NCI-H146 treated with DMSO at 0.1 percent for 48 hours (cell line): ENCODE results near the gene EFCC1.

Source experiments
- DNase-seq: peaks from one replicate; lab custom pipeline; 2025; ENCODE audit not compliant: unreplicated experiment; lab: John Stamatoyannopoulos, UW

EFCC1 gene

DNA sequence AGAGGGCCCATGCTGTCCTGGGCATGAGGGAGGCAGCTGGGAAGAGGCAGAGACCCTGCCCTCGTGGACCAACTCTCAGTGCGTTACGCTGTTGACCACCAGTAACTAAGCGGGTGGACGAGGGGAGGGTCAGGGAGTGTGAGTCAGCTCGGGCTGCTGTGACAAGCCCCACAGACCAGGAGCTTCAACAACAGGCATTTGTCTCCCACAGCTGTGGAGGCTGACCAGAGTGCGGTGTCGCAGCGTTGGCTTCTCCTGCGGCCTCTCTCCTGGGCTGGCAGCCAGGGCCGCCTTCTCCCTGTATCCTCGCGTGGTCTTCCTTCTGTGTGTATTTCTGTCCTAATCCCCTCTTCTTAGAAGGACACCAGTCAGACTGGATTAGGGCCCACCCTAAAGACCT is 13.0 kb downstream of the EFCC1 start:
- DNase-seq = no peak

DNA sequence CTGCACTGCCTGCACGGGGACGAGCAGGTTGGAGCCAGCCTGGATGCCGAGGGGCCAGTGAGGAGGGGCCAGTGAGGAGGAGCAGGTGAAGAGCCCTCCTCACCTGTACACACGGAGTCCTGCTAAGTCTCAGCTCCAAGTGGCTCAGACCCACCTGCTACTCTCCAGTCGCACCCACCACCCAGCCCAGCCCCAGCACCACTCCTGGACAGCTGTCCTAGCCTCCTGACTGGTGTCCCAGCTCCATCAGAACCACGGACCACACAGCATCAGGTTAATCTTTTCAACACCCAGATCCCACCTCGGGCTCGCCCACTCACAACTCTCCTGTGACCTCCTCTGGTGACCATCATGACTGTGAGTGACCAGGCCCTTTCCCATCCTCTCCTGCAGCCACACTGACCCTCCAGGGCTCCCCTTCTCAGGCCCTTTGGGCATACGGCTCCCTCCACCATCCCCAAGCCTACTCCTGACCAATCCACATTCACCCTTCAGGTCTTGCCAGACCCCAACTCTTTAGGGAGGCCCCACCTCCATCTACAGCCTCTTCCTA is 13.8 kb downstream of the EFCC1 start:
- DNase-seq = no peak

DNA sequence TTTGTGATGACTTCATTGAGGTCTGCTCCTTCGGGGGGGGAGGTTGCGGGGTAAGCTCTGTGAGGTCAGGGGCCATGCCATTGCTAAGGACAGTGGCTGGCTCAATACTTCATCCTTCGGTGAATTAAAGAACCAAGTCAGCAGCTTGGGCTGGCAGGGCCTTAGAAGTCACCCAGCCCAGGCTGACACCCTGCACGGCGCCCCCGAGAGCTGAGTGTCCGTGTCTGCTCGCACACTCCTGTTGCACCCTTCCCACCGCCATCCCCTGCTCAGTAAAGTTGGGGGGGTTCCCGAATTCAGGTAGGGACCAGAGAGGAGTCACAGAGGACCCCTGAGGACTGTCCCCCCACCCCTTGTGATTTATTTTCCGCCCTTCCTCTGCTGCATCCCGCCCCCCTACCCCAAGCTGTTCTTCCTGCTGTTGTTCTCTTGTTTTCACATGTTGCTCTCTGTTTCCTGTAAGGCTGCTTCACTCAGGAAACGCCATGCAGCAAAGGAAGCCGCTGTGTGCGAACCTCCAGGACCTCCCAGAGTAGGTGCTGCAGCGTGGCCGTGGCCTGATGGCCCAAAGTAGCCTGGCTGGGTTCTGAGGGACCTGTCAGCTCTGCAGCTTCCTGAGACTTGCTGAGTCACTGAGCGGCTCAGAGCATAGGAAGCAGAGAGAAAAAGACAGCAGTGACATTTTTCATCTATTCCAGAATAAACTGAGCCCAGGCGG is 14.4 kb downstream of the EFCC1 start:
- no peak for DNase-seq

DNA sequence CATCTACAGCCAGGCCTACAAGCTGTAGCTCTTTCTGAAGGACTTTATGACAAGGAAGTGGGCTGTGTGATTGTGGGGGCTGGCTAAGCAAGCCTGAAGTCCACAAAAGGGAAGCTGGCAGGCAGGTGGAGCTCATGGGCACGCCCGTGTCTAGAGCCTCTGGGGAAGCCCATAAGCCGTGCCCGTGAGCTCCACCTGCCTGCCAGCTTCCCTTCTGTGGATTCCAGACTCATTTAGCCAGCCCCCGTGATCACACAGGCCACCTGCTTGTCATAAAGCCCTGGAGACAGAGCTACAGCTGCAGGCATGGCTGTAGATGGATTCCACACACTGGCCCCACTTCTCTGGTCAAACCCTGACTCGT is 15.2 kb downstream of the EFCC1 start:
- DNase-seq = peak; percentile 94

DNA sequence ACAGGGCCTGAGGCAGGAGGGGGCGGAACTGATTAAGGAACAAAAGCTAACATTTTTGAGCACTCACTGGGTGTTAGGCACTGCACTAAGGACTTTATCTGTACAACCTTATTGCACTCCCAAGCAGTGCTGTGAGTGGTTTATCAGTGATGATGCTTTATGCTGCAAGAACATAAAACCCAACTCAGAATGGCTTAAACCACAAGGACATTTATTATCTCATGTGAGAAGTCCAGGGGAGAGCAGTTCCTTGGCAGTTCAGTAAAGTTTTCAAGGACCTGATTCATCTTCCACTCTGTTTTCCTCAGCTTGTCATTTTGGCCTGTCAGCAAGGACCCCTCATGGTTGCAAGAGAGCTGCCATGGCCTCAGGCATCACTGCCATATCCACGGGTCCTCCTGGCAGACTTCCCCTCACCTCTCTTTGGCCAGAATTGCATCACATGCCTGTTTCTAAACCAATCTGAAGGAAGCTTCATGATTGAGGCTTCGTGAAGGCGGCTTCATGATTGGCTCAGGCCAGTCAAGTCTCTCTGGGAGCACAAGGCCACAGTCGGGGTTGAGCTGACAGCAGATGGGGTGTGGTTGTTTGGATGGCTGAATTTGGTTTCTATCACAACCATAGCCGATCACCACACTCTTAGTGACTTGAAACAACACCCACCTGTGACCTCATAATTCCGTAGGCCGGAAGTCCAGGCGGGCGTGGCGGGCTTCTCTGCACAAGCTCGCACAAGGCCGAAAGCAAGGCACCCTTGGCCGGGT is 15.8 kb downstream of the EFCC1 start:
- no peak for DNase-seq

DNA sequence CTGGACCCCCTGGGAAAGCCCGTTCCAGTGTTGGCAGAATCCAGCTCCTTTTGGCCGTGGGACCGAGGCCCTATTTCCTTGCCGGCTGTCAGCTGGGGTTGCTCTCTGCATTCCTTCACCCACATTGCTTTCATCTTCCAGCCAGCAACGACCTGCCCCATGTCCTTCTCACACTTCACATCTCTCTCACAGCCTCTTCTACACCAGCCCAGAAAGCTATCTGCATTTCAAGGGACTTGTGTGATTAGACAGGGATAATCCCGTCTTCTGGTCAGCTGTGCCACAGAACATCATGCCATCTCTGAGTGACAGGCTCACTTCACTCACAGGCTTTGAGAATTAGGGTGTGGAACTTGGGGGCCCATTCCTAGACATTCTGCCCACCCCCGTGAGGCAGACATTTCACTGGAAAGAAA is 16.4 kb downstream of the EFCC1 start:
- DNase-seq = no peak

DNA sequence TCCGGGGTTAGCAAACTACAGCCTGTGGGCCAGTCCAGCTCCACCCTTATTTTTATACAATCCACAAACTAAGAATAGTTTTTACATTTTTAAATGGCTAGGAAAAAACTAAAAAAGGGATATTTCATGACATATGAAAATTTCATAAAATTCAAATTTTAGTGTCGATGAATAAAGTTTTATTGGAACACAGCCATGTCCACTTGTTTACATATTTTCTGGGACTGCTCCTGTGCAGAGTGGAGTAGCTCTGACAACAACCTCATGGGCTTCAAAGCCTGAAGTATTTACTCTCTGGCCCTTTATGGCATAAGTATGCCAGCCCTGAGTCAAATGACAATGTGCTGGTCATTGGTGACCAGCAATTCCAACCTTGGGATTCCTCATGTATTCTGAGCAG is 17.2 kb downstream of the EFCC1 start:
- DNase-seq = no peak

DNA sequence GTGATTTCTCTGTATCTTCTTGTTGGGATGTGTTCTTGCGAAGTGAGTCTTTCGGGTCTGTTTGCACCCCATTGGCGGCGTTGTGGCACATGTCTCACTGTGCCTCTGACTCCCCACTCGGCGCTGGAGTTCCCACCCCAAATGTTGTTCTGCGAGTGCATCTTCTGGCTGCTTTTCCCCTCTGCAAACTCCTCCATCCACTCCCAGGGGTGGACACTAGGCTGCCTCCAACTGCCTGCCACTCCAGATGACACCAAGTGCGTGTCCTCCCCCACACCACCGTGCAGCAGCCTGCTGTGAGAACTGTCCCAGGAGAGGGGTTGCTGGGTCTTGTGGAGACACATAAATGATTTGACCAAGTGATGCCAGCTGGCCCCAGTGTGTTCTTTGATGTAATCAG is 17.6 kb downstream of the EFCC1 start:
- no peak for DNase-seq

DNA sequence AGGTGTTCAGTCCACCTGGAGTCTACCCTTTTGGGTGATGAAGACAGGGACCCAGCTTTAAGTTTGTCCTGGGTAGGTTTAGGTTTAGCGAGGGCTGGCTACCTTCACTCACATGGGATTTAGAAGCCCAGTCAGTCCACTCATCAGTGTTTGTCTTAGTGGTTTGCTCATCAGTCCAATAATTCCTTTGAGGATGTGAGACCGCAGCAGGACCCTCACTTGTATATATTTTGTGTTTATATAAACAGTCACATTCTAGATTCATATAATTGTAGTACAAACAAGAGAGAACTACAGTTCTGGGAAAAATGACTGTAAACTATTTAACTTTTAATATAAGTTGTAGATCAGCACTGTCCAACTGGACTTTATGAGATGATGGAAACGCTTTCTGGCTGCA is 18.2 kb downstream of the EFCC1 start:
- DNase-seq = no peak

DNA sequence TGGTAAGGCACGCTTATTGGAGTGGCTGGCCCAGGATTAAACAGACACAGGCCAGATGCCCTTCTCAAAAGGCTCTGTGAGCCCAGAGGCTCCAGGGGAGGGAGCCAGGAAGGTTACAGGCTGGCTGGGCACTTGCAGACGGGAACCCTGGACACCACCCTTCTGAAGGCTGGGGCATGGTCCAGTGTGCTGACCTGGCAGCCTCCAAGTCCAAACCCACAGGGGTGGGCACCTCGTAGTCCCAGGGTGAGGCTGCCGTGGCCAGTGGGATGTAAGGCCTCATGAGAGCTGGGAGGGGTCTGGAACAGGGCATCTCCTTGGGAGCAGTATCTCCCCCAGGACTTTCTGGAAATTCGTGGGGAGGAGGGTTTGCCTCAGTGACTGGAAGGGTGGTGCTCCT is 19.6 kb downstream of the EFCC1 start:
- no peak for DNase-seq

DNA sequence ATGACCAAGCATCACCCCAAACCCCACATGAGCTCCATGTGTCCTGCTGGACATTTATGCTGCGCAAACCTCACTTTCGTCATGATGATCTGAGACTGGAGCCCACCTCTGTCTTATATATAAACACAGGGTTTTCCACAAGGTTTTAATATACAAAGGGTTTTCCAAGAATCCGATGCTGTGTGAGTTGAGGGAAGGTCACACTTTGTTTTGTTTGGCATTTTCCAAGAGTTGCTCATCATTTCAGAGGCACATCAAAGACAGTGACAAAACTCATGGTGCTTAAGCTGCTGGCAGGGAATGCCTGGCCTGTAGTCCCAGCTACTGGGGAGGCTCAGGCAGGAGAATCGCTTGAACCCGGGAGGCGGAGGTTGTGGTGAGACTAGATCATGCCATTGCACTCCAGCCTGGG is 20.0 kb downstream of the EFCC1 start:
- DNase-seq = no peak

DNA sequence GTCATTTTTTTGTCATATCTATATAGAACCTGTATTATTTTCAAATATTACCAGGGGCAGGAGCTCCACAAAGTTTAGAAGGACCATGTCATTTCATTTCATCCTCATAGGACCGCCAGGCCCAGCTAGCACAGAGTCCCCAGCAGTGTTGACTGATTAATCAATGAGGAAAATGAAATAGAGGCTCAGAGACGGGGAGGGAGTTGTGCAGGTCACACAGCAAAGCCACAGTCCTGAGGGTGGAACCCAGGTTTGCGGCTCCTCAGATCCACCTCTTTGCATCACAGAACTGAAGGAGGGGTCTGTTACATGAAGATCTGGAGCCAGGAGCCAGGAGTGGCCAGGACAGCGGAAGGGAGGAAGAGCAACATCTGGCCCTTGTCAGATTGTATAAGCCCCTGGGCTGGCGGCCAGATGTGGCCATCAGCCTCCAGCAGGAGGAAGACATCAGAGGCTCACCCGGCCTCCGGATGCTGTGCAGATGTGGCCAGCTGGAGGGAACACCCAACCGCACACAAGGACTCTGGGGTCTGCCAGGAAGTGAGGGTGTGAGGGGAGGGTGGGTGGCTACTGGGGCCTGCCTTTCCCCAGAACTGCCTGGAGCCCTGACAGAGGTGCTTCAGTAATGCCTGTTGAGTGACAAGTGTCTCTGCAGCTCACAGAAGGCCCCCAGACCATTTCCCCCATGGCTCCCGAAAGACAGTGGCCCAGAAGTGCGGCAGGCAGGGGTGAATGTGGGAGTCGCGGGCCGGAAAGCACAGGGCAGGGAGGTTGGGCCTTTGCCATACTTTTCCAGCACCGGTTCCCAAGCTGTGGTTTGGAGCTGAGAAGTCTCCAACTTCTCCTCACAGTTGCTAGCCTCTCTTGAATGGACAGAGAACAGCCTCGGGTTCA is 21.3 kb downstream of the EFCC1 start:
- no peak for DNase-seq

DNA sequence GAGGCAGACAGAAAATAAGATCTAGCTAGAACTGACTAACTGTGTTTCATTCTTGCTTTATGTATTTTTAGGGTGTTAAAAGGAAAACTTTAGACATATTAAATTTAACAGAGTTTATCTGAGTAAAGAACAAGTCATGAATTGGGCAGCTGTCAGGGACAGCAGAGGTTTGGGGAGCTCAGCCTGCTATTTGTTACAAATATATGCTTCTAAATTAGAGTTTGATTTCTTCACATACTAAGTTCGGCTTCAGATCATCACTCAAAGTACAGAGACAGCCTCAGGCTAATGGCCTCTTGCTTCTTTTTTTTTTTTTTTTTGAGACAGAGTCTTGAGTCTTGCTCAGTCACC is 21.9 kb downstream of the EFCC1 start:
- no peak for DNase-seq

DNA sequence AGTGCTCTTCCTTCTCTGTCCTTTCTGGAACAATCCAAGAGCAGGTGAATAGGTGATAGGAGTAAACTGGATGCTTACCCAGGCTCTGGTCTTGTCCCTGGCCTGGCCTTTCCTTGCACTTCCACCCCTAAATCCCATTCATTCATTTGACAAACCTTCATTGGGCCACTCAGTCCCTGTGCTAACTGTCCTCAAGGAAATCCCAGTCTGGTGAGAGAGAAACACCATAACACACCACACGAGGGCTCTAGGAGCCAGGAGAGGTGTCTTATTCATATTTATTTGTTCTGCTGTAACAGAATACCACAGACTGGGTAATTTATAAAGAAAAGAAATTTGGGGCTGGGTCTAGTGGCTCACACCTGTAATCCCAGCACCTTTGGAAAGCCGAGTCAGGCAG is 22.8 kb downstream of the EFCC1 start:
- peak; percentile 53 for DNase-seq

DNA sequence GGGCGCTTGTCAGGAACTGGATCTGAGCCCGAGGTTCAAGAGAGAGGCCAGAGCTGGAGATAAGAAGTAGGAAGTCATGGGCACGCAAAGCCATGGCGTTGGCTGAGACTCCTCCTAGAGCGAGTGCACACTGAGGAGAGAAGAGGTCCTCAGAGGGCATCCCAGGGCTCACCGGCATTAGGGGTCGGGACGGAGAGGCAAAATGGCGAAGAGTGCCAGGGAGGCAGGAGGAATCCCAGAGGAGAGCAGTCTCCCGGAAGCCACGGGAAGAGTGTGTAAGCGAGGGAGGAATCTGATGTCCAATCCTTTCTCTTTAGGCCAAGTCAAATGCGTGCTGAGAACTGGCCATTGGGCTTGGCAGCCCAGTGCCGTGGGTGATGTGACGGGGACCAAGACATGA is 24.0 kb downstream of the EFCC1 start:
- no peak for DNase-seq

DNA sequence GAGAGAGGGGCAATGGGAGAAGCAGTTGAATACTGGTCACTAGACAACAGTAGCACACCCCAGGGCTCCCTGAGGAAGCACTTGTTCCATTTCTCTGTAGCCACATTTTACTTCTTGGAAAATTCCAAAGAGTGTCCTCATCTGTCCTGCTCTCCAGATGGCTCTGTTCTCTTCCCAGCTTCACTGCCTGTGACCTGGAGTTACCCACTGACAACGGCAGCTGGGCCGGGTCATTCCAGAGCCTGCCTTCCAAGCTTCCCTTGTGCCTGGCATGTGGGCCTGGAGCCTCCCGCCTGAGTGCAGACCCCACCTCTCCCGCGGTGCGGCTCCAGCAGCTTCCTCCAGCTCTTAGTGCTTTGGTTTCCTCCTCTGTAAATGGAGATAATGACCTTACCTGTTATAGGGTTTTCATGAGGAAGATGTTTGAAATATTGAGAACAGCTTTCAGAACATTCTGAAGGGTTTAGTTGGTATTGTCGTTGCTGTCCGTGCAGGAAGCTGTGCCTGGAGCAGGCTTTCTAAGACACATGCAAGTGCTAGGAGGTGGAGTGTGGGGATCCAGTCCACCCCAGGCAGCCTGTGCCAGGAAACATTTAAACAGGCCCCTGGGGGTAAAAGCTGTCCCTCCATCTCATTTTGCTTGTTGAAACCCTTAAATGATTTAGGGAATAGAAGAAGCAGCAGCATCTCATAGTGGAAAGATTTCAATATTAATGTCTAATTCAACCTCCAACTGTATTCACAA is 24.8 kb downstream of the EFCC1 start:
- DNase-seq = no peak

DNA sequence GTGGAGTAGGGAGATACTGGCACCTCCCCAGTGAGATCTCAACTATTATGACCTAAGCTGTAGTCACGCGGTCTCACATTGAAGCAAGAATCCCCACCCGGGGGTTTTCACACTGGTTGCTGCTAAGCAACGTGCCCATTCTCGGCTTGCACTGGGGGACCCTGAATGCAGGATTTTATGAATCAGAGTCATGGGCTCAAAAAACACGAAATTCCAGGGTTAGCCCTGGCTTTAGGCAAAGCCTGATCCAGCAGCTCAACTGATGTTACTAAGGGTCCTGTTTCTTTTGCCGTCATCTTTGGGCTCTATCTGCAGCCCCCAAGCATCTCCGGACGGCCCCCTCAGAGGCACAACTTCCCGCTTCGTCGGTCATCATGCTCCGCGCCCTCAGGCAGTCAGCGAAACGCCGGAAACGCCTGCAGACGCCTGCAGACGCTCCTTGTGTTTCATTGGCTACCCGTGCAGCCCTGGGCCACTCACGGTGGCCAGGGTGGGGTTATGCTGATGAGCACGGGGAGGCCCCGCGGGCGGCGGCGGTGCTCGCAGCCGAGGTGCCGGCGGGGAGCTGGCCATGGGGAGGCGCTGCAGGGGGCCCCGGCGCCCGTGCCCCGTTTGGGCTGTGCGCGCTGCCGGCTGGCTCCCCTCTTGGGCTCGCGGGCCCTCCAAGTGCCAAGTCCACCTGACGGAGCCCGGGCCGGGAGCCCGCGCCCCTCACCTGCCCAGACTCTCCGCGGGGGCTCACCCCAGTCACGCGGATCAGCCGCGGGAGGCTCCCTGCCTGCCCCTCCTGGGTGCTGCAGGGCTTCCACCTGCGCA is 25.8 kb downstream of the EFCC1 start:
- DNase-seq = peak; percentile 95

DNA sequence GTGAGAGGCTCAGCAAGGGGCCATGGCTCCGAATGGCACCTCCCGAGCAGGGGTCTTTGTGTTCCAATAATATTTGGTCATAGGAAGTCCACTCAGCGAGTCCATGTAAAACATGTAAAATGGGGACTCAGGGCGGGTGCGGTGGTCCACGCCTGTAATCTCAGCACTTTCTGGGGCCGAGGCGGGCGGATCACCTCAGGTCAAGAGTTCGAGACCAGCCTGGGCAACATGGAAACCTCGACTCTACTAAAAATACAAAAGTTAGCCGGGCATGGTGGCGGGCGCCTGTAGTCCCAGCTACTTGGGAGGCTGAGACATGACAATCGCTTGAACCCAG is 26.4 kb downstream of the EFCC1 start:
- no peak for DNase-seq

DNA sequence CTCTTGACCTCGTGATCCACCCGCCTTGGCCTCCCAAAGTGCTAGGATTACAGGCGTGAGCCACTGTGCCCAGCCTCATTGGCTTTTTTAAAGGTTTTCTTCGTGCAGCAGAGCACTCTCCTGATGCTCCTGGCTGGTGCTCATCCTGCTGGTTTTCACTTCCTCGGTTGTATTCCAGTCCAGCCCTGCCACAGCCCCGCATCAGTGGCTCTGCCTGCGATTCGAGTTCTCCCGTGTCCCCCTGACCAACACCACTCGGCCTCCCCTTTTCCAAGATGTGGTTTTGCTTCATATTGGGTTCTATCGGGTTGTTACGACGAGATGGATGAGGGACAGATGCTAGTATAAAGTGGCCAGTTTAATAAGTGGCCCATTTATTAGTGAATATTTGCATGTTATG is 27.8 kb downstream of the EFCC1 start:
- DNase-seq = no peak

DNA sequence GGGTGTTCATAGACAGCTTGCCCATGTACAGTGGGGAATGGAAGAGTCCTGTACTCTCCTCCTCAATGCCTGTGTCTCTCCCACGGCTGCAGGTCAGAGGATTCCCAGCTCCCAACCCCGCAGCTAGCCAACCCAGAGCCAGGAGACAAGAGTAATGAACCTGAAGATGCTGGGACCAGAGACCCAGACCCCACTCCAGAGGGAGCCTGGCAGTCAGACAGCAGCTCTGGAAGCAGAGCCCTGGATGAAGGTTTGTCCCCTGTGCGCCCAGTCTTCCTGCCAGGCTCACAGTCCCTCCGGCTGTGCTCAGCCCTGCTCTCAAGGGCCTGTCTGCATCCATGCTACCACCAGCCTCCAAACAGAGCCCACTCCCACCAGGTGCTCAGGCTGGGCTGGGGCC is 29.5 kb downstream of the EFCC1 start:
- no peak for DNase-seq
